HUES48 (cell line): ENCODE measurements around the gene COX10.
"Not testable (repeated sequence)": the region's sequence is repeated elsewhere in the genome, so short reads cannot be mapped to it uniquely, and the experiment has no call there.

Experiments
- H3K27ac ChIP-seq: one replicate; pipeline ENCODE4 v1.7.0; 2013; ENCODE audit warnings: low read depth, low read length, inconsistent platforms
- H3K27me3 ChIP-seq: 2 replicates; pipeline ENCODE4 v1.6.1; 2013; ENCODE audit warnings: mild to moderate bottlenecking, low read length; ENCODE audit not compliant: control insufficient read depth, insufficient read depth
- H3K36me3 ChIP-seq: 2 replicates; pipeline ENCODE4 v1.6.1; 2013; ENCODE audit warnings: low read length; ENCODE audit not compliant: control insufficient read depth, insufficient read depth
- H3K4me1 ChIP-seq: 2 replicates; pipeline ENCODE4 v1.6.1; 2013; ENCODE audit warnings: mild to moderate bottlenecking, low read length; ENCODE audit not compliant: control insufficient read depth, insufficient read depth
- H3K4me3 ChIP-seq: 2 replicates; pipeline ENCODE4 v1.5.1; 2013; ENCODE audit warnings: mild to moderate bottlenecking, low read depth, low read length
- H3K9ac ChIP-seq: 2 replicates; pipeline ENCODE4 v1.6.1; 2013; ENCODE audit warnings: mild to moderate bottlenecking, low read depth, low read length, moderate library complexity
- H3K9me3 ChIP-seq: 2 replicates; pipeline ENCODE4 v1.6.1; 2013; ENCODE audit warnings: low read length; ENCODE audit not compliant: control insufficient read depth, insufficient read depth

COX10 gene

GRCh38 chr17:14150619-14151018, 81.3 kb downstream of the COX10 start:
- Histone ChIP-seq H3K36me3 (no peaks in the 10 kb centered on the region), H3K4me1 (peaks cover 8% of the 10 kb centered on the region; the same call in 1 of the 2 replicates), H3K27ac (no peak overlapping the region), H3K9me3 (no peaks in the 10 kb centered on the region), H3K27me3 (no peaks in the 10 kb centered on the region), H3K4me3 (no peak overlapping the region), H3K9ac (no peak overlapping the region)

- no peak overlapping the region for H3K4me3 ChIP-seq
- no peak overlapping the region for H3K27ac ChIP-seq
- no peaks in the 10 kb centered on the region for H3K9me3 ChIP-seq
- no peak overlapping the region for H3K9ac ChIP-seq
- H3K27me3 ChIP-seq = no peaks in the 10 kb centered on the region
- peaks cover 7% of the 10 kb centered on the region; the same call in 1 of the 2 replicates for H3K4me1 ChIP-seq
- no peaks in the 10 kb centered on the region for H3K36me3 ChIP-seq
Observed at GRCh38 chr17:14152721-14153120, 83.4 kb downstream of the COX10 start.

GRCh38 chr17:14153374-14153773, 84.1 kb downstream of the COX10 start:
- no peaks in the 10 kb centered on the region for H3K36me3 ChIP-seq
- no peak overlapping the region for H3K9ac ChIP-seq
- H3K4me3 ChIP-seq = no peak overlapping the region
- H3K27ac ChIP-seq = no peak overlapping the region
- no peaks in the 10 kb centered on the region for H3K27me3 ChIP-seq
- H3K9me3 ChIP-seq = no peaks in the 10 kb centered on the region
- peaks cover under 1% of the 10 kb centered on the region; the same call in 1 of the 2 replicates for H3K4me1 ChIP-seq

GRCh38 chr17:14156689-14157088, 87.4 kb downstream of the COX10 start:
- Histone ChIP-seq H3K4me1 (no peaks in the 10 kb centered on the region), H3K27ac (no peak overlapping the region), H3K4me3 (no peak overlapping the region), H3K27me3 (no peaks in the 10 kb centered on the region), H3K9me3 (no peaks in the 10 kb centered on the region), H3K9ac (no peak overlapping the region), H3K36me3 (peaks cover 5% of the 10 kb centered on the region)

- H3K27me3 ChIP-seq = no peaks in the 10 kb centered on the region
- no peaks in the 10 kb centered on the region for H3K9me3 ChIP-seq
Observed at GRCh38 chr17:14157822-14158221, 88.5 kb downstream of the COX10 start.

GRCh38 chr17:14158707-14159106, 89.4 kb downstream of the COX10 start:
- Histone ChIP-seq H3K4me1 (no peaks in the 10 kb centered on the region), H3K9ac (no peak overlapping the region), H3K9me3 (no peaks in the 10 kb centered on the region), H3K27ac (no peak overlapping the region), H3K27me3 (no peaks in the 10 kb centered on the region), H3K4me3 (no peak overlapping the region), H3K36me3 (peaks cover 5% of the 10 kb centered on the region)

More at GRCh38 chr17:14157822-14158221, 88.5 kb downstream of the COX10 start:
- Histone ChIP-seq H3K36me3 (peaks cover 5% of the 10 kb centered on the region), H3K4me1 (no peaks in the 10 kb centered on the region), H3K4me3 (no peak overlapping the region), H3K27ac (no peak overlapping the region), H3K9ac (no peak overlapping the region)

- Histone ChIP-seq H3K36me3 (peaks cover 5% of the 10 kb centered on the region), H3K4me3 (no peak overlapping the region), H3K9me3 (no peaks in the 10 kb centered on the region)
Observed at GRCh38 chr17:14161419-14161818, 92.1 kb downstream of the COX10 start.

GRCh38 chr17:14165616-14166015, 96.3 kb downstream of the COX10 start:
- H3K9me3 ChIP-seq = peaks cover 19% of the 10 kb centered on the region
- no peak overlapping the region for H3K9ac ChIP-seq
- H3K27ac ChIP-seq = no peak overlapping the region
- H3K27me3 ChIP-seq = no peaks in the 10 kb centered on the region
- no peak overlapping the region for H3K4me3 ChIP-seq
- H3K36me3 ChIP-seq = no peaks in the 10 kb centered on the region; the same call in 1 of the 2 replicates
- peaks cover 5% of the 10 kb centered on the region for H3K4me1 ChIP-seq

More at GRCh38 chr17:14161419-14161818, 92.1 kb downstream of the COX10 start:
- Histone ChIP-seq H3K4me1 (peaks cover 5% of the 10 kb centered on the region), H3K9ac (no peak overlapping the region), H3K27ac (no peak overlapping the region), H3K27me3 (no peaks in the 10 kb centered on the region)

GRCh38 chr17:14167831-14168230, 98.5 kb downstream of the COX10 start:
- H3K4me3 ChIP-seq, H3K4me1 ChIP-seq, H3K36me3 ChIP-seq, H3K27me3 ChIP-seq, H3K9ac ChIP-seq, H3K27ac ChIP-seq: not testable (repeated sequence)
- peaks cover 19% of the 10 kb centered on the region for H3K9me3 ChIP-seq

GRCh38 chr17:14168582-14168981, 99.3 kb downstream of the COX10 start:
- H3K9ac ChIP-seq = no peak overlapping the region
- H3K4me3 ChIP-seq = no peak overlapping the region
- no peaks in the 10 kb centered on the region for H3K27me3 ChIP-seq
- peaks cover 5% of the 10 kb centered on the region for H3K4me1 ChIP-seq
- no peaks in the 10 kb centered on the region for H3K36me3 ChIP-seq
- peaks cover 19% of the 10 kb centered on the region for H3K9me3 ChIP-seq
- H3K27ac ChIP-seq = no peak overlapping the region

GRCh38 chr17:14169287-14169686, 100.0 kb downstream of the COX10 start:
- peaks cover 19% of the 10 kb centered on the region for H3K9me3 ChIP-seq
- no peak overlapping the region for H3K27ac ChIP-seq
- peaks cover 5% of the 10 kb centered on the region for H3K4me1 ChIP-seq
- no peak overlapping the region for H3K9ac ChIP-seq
- H3K27me3 ChIP-seq = no peaks in the 10 kb centered on the region
- H3K4me3 ChIP-seq = no peak overlapping the region
- H3K36me3 ChIP-seq = no peaks in the 10 kb centered on the region

- Histone ChIP-seq H3K9ac (no peak overlapping the region), H3K36me3 (no peaks in the 10 kb centered on the region), H3K27ac (no peak overlapping the region), H3K27me3 (no peaks in the 10 kb centered on the region), H3K9me3 (peaks cover 19% of the 10 kb centered on the region), H3K4me1 (no peaks in the 10 kb centered on the region), H3K4me3 (no peak overlapping the region)
Observed at GRCh38 chr17:14169901-14170300, 100.6 kb downstream of the COX10 start.
